ENCODE data around the gene SLC6A18.
"Not testable (repeated sequence)": the region's sequence is repeated elsewhere in the genome, so short reads cannot be mapped to it uniquely, and the experiment has no call there.

SLC6A18 gene

DNA sequence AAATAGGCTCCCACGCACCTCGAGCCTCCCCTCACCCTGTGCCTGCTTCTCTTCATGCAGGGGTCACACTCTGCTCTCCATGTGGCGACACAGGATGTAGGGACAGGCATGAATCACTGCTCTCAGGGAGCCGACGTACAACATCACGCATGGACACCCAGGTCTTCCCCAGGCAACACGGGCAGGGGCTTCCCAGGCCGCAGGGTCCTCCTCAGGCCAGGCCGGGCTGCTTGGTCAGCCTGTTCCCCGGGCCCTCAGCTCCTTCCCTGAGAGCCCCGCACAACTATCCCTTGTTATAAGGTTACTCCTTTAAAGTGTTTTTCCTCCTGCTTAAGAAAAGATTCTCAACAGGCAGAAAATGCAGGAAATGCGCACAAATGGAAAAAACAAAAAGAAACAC, 1.1 kb downstream of the SLC6A18 start:
- no peak overlapping the region for H3K4me3 ChIP-seq (ENCODE audit: low read depth, low read length)
- H3K27ac ChIP-seq, result no peak overlapping the region
- no peaks in the 10 kb centered on the region for H3K79me2 ChIP-seq
- TF ChIP-seq, protein P1, sequence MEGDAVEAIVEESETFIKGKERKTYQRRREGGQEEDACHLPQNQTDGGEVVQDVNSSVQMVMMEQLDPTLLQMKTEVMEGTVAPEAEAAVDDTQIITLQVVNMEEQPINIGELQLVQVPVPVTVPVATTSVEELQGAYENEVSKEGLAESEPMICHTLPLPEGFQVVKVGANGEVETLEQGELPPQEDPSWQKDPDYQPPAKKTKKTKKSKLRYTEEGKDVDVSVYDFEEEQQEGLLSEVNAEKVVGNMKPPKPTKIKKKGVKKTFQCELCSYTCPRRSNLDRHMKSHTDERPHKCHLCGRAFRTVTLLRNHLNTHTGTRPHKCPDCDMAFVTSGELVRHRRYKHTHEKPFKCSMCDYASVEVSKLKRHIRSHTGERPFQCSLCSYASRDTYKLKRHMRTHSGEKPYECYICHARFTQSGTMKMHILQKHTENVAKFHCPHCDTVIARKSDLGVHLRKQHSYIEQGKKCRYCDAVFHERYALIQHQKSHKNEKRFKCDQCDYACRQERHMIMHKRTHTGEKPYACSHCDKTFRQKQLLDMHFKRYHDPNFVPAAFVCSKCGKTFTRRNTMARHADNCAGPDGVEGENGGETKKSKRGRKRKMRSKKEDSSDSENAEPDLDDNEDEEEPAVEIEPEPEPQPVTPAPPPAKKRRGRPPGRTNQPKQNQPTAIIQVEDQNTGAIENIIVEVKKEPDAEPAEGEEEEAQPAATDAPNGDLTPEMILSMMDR (IDR thresholded peaks at IDR 0.05), result no peak
- no peaks in the 10 kb centered on the region for H3K4me1 ChIP-seq
- no peaks in the 10 kb centered on the region for H3K27me3 ChIP-seq (ENCODE audit: control insufficient read depth, insufficient read depth, low read length)
- no peaks in the 10 kb centered on the region for H3K36me3 ChIP-seq (ENCODE audit: control insufficient read depth, insufficient read depth, low read length)
- no peak overlapping the region for H3K4me2 ChIP-seq (ENCODE audit: low read length)
- no peaks in the 10 kb centered on the region for H3K9me3 ChIP-seq (ENCODE audit: control insufficient read depth, low read length)
- no peak overlapping the region for H2AFZ ChIP-seq
- no peak overlapping the region for H3K9ac ChIP-seq

DNA sequence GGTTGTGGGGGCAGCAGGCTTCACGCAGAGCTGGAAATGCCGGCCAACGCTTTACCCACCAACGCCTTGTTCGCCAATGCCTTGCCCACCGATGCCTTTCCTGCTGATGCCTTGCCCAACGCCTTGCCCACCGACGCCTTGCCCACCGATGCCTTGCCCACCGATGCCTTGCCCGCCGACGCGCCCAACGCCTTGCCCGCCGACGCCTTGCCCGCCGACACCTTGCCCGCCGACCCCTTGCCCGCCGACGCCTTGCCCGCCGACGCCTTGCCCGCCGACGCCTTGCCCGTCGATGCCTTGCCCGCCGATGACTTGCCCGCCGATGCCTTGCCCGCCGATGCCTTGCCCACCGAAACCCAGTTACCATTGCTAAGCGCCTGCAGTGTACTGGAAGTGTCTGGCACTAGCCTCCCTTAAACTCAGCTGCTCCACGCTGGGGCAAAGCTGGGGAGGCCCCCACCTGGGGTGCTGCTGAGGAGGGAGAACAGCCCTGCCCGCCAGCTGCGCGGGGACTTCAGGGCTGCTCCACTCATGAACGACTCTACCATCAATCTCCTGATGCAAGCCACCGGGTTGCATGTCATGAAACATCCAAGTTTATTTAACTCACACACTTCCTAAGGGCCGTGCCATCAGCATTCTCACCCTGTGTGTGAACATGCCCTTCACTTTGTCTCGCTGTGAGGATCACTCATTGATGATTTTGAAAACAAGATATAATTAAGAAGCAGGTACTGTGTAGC, 1.8 kb downstream of the SLC6A18 start:
- Histone ChIP-seq H3K4me1 (no peaks in the 10 kb centered on the region), H3K9ac (no peak overlapping the region), H3K79me2 (no peaks in the 10 kb centered on the region), H3K36me3 (ENCODE audit: control insufficient read depth, insufficient read depth, low read length) (no peaks in the 10 kb centered on the region), H3K27me3 (ENCODE audit: control insufficient read depth, insufficient read depth, low read length) (no peaks in the 10 kb centered on the region), H3K4me2 (ENCODE audit: low read length) (no peak overlapping the region), H3K27ac (no peak overlapping the region), H3K9me3 (ENCODE audit: control insufficient read depth, low read length) (no peaks in the 10 kb centered on the region), H2AFZ (no peak overlapping the region), H3K4me3 (ENCODE audit: low read depth, low read length) (no peak overlapping the region)
- TF ChIP-seq, protein P1 (IDR thresholded peaks at IDR 0.05), result no peak

DNA sequence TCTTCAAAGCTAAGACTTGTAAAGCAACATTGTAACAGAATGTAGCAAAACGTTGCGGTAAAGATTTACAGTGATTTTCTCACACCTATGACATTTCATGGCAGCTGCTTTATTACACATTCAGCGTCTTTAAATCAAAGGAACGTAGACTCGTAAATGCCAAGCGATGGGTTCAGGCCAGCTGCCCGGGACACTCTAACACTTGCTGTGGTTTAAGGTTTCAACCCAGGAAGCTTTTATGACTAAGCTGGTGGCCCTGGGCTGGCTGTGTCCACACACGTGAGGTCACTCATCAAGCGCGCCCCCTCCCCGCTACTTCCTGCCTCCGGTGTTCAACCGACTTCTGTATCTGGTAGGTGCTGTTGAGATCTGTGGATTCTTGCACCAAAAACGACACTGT, 2.5 kb downstream of the SLC6A18 start:
- Histone ChIP-seq H3K27me3 (ENCODE audit: control insufficient read depth, insufficient read depth, low read length) (no peaks in the 10 kb centered on the region), H3K9me3 (ENCODE audit: control insufficient read depth, low read length) (no peaks in the 10 kb centered on the region), H3K36me3 (ENCODE audit: control insufficient read depth, insufficient read depth, low read length) (no peaks in the 10 kb centered on the region), H3K9ac (no peak overlapping the region), H3K4me2 (ENCODE audit: low read length) (no peak overlapping the region), H3K27ac (no peak overlapping the region), H3K4me3 (ENCODE audit: low read depth, low read length) (no peak overlapping the region), H2AFZ (no peak overlapping the region), H3K4me1 (no peaks in the 10 kb centered on the region), H3K79me2 (no peaks in the 10 kb centered on the region)
- TF ChIP-seq, protein P1 (IDR thresholded peaks at IDR 0.05), result no peak

DNA sequence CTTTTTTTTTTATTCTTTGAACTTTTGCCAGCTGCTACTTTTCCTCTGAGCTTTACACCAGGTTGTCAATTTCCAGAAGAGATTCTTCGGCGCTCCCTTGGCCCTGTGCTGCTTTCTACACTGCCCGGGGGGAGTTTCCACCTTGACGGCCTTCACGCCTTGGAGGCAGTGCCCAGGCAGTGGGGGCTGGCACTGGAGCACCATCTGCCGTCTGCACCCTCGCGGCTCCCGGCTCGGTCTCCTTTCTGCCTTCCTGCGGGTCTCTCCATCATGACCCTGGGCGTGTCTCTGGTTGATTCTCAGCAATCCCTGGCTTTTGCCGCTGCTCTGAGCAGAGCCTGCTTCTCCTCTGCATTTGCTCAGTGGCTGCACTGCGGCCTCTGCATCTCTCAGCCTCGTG, 2.9 kb downstream of the SLC6A18 start:
- Histone ChIP-seq H3K4me3 (ENCODE audit: low read depth, low read length) (no peak overlapping the region), H3K9ac (no peak overlapping the region), H2AFZ (no peak overlapping the region), H3K9me3 (ENCODE audit: control insufficient read depth, low read length) (no peaks in the 10 kb centered on the region), H3K27ac (no peak overlapping the region), H3K79me2 (no peaks in the 10 kb centered on the region), H3K4me1 (no peaks in the 10 kb centered on the region), H3K36me3 (ENCODE audit: control insufficient read depth, insufficient read depth, low read length) (no peaks in the 10 kb centered on the region), H3K27me3 (ENCODE audit: control insufficient read depth, insufficient read depth, low read length) (no peaks in the 10 kb centered on the region), H3K4me2 (ENCODE audit: low read length) (no peak overlapping the region)
- TF ChIP-seq, protein P1 (IDR thresholded peaks at IDR 0.05), result no peak

DNA sequence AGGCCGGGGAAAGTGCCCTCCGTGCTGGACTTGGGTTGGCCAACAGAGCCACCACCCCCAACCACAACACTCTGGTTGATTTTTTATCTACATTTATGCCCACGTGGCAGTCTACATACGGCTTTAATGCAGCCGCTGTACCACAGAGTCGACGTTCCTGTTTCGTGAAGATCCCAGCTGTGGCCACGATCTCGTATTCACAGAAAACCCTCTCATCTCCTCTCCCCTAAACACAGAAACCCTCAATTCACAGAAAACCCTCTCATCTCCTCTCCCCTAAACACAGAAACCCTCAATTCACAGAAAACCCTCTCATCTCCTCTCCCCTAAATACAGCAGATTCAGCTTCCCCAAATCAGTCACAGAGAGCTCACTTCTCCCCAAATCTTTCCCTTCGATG, 3.8 kb downstream of the SLC6A18 start:
- H3K9me3 ChIP-seq (ENCODE audit: control insufficient read depth, low read length); H3K4me3 ChIP-seq (ENCODE audit: low read depth, low read length); H3K27ac ChIP-seq; H3K9ac ChIP-seq; H3K36me3 ChIP-seq (ENCODE audit: control insufficient read depth, insufficient read depth, low read length); H3K4me2 ChIP-seq (ENCODE audit: low read length); H3K27me3 ChIP-seq (ENCODE audit: control insufficient read depth, insufficient read depth, low read length); H3K79me2 ChIP-seq; H2AFZ ChIP-seq; H3K4me1 ChIP-seq: not testable (repeated sequence)
